ENCODE data around the gene UCP3. TPM values are rescaled to one million over a fixed set of nuclear protein-coding genes. Genes with fewer than 3 reads are reported as not detected.

The UCP3 gene
- total RNA-seq, 1 donor from 2014 or later = not detected

DNA sequence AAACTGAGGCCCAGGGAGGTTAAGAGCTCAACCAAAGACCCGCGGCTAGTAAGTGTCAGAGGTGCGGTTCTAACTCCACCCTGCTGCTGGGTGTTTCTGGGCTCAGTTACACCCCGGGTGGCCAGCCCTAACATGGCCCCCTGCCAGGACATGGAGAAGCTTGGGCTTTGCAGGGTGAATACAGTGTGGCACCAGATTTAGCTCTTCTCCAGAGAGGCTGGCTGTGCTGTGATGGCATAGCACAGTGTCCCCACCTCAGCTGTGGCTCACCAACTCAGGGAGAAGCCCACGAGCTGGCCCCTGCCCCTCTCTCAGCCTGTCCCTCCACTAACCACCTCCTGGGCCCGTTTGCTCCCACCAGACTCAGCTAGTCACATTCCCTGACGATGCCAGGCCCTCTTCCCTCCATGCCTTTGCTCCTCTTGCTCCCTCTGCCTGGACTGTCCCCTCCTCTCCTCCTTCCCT is 7.0 kb downstream of the UCP3 start:
- DNase-seq (ENCODE audit: low spot score in 2 of 2) = peak in 1 of 2 donors; percentile 37

GRCh38 chr11:74000307-74001133 is 8.4 kb downstream of the UCP3 start:
- Histone ChIP-seq H3K9me3 (no peaks in the 10 kb centered on the region), H3K4me1 (no peaks in the 10 kb centered on the region), H3K4me3 (no peak overlapping the region), H3K27me3 (no peaks in the 10 kb centered on the region), H3K36me3 (peaks cover 0 to 11% of the 10 kb centered on the region in 2 donors), H3K27ac (no peak overlapping the region)
- TF ChIP-seq, protein P1, sequence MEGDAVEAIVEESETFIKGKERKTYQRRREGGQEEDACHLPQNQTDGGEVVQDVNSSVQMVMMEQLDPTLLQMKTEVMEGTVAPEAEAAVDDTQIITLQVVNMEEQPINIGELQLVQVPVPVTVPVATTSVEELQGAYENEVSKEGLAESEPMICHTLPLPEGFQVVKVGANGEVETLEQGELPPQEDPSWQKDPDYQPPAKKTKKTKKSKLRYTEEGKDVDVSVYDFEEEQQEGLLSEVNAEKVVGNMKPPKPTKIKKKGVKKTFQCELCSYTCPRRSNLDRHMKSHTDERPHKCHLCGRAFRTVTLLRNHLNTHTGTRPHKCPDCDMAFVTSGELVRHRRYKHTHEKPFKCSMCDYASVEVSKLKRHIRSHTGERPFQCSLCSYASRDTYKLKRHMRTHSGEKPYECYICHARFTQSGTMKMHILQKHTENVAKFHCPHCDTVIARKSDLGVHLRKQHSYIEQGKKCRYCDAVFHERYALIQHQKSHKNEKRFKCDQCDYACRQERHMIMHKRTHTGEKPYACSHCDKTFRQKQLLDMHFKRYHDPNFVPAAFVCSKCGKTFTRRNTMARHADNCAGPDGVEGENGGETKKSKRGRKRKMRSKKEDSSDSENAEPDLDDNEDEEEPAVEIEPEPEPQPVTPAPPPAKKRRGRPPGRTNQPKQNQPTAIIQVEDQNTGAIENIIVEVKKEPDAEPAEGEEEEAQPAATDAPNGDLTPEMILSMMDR (IDR thresholded peaks at IDR 0.05) = no peak
- DNase-seq (ENCODE audit: low spot score in 2 of 2) = no peak
- intact Hi-C loops (cut with DNase I) = no loop called here

More for the DNA sequence above, 7.0 kb downstream of the UCP3 start:
- no peak overlapping the region for H3K4me3 ChIP-seq
- TF ChIP-seq, protein P1 (IDR thresholded peaks at IDR 0.05) = no peak
- intact Hi-C loops (cut with DNase I) = no loop called here
- no peak overlapping the region for H3K27ac ChIP-seq
- peaks cover 0 to 11% of the 10 kb centered on the region in 2 donors for H3K36me3 ChIP-seq
- no peaks in the 10 kb centered on the region for H3K27me3 ChIP-seq
- no peaks in the 10 kb centered on the region for H3K9me3 ChIP-seq
- no peaks in the 10 kb centered on the region for H3K4me1 ChIP-seq

DNA sequence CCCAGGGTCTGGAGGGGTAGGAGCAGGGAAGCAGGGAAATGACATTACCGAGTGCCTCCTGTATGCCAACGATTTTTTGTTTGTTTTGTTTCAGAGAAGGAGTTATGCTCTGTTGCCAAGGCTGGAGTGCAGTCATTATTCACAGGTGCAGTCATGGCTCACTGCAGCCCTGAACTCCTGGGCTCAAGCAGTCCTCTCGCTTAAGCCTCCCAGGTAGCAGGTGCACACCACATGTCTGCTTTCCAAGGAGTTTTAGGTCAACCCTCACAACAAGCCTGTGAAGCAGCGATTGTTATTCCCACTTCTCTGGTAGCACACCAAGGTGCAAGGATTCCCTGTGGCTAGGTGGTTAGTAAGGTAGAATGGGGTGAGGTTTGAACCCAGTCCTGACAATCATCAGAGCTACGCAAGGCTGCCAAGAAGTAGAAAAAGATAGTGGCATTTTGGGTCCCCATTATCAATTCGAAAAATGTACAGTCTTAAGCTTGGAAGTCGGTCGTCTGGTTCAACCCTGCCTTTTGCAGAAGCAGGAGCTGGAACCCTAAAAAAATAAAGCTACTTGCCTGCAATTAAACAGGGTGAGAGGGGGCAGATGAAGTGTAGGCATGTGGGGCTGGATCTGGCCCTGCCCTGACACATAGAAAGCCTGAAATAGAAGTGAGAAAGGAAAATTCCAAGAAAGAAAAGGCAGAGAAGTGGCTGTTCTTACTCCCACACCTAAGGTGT is 9.1 kb downstream of the UCP3 start:
- DNase-seq (ENCODE audit: low spot score in 2 of 2) = no peak
- H3K9me3 ChIP-seq = no peaks in the 10 kb centered on the region
- intact Hi-C loops (cut with DNase I) = no loop called here
- no peaks in the 10 kb centered on the region for H3K27me3 ChIP-seq
- H3K4me1 ChIP-seq = no peaks in the 10 kb centered on the region
- no peak overlapping the region for H3K27ac ChIP-seq
- peaks cover 0 to 11% of the 10 kb centered on the region in 2 donors for H3K36me3 ChIP-seq
- TF ChIP-seq, protein P1 (IDR thresholded peaks at IDR 0.05) = no peak
- no peak overlapping the region for H3K4me3 ChIP-seq

DNA sequence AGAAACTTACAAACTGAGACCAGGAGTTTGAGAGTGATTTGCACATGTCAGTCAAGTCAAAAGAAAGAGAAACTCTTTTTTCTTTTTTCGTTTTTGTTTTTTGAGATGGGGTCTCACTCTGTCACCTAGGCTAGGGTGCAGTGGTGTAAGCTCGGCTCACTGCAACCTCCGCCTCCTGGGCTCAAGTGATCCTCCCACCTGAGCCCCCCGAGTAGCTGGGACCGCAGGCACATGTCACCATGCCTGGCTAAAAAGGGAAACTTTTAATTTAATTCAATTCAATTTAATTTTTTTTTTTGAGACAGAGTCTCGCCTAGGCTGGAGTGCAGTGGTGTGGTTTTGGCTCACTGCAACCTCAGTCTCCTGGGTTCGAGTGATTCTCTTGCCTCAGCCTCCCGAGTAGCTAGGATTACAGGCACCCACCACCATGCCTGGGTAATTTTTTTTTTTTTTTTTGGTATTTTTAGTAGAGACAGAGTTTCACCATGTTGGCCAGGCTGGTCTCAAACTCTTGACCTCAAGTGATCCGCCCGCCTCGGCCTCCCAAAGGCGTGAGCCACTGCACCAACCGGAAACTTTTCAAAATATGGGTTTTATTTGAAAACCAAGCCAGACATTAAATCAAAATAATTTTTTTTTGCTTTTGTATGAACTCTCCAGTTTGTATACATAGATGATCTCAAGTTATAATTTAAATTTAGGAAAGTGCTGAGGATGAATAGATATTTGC is 9.9 kb downstream of the UCP3 start:
- no peaks in the 10 kb centered on the region for H3K9me3 ChIP-seq
- no peak overlapping the region for H3K4me3 ChIP-seq
- no peak for DNase-seq (ENCODE audit: low spot score in 2 of 2)
- H3K4me1 ChIP-seq = no peaks in the 10 kb centered on the region
- H3K27ac ChIP-seq = no peak overlapping the region
- H3K27me3 ChIP-seq = no peaks in the 10 kb centered on the region
- peaks cover 0 to 8% of the 10 kb centered on the region in 2 donors for H3K36me3 ChIP-seq
- intact Hi-C loops (cut with DNase I) = no loop called here
- TF ChIP-seq, protein P1 (IDR thresholded peaks at IDR 0.05) = no peak

DNA sequence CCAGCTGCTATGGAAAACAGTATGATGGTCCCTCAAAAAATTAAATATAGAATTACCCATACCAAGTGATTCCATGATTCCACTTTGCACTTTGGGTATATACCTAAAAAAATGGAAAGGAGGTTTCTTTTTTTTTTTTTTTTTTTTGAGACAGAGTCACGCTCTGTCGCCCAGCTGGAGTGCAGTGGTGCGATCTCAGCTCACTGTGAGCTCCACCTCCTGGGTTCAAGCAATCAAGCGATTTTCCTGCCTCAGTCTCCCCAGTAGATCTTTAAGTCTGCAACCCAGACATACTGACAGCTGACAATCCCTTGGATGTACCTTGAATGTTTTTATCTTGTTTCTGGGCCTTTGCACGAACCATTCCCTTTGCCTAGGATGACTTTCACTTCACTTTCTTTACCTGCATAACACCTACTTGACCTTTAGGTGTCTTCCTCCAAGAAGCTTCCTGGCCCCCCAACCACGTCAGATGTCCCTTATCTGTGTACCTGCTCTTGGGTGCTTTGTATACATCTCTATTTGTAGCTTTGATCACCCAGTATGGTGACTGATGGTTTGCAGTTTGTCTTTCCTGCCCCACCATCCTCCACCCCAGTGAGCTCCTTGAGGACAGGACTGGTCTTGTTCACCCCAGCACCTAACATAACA is 11.6 kb downstream of the UCP3 start:
- DNase-seq (ENCODE audit: low spot score in 2 of 2) = no peak

More for the DNA sequence above, 11.6 kb downstream of the UCP3 start:
- Histone ChIP-seq H3K27ac (no peak overlapping the region), H3K36me3 (no peaks in the 10 kb centered on the region), H3K4me3 (no peak overlapping the region), H3K9me3 (no peaks in the 10 kb centered on the region), H3K4me1 (no peaks in the 10 kb centered on the region), H3K27me3 (no peaks in the 10 kb centered on the region)
- TF ChIP-seq, protein P1 (IDR thresholded peaks at IDR 0.05) = no peak
- intact Hi-C loops (cut with DNase I) = no loop called here

Measured in ascending aorta (tissue), 2 donors.